HG03175 (cell line): ENCODE results near the gene HACL1.
"Not testable (repeated sequence)": the region's sequence is repeated elsewhere in the genome, so short reads cannot be mapped to it uniquely, and the experiment has no call there.

ENCODE experiments used
- ATAC-seq: cut with Tn5 transposase; IDR thresholded peaks from one replicate; pipeline ENCODE4 v1.9.1; 2021; ENCODE audit warnings: mild to moderate bottlenecking, moderate library complexity; ENCODE audit not compliant: unreplicated experiment

HACL1 gene

DNA sequence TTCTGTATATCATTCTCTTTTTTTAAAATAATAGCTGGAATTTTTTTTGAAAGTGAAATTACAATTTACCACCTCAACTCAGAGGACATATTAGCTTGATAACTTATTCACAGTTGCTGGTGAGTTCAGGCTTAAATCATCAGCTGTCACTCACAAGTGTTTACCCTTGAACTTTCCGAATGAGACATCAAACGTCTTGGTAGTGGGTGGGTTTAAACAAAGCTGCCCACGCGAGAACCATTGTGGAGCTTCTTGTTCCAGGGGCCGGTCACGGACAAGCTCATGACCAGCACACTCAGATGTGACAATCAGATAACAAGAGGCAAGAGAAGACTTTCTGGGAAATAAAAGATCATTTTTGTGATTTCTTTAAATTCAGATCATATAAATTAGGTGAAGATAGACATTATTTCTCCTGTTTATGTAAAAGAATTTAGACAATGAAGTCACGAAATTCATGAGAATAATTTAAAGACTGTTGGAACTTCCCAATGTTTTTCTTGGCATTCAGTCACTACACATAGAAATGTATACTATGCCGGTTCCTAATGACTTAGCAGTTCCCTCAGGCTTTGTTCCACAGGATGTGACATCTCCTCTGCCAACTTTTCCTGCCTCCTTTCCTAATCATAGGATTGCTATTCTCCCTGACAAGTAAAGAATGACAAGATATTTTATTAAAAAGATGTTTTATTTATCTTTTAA is 29.4 kb upstream of the HACL1 start:
- ATAC-seq = peak; percentile 38

DNA sequence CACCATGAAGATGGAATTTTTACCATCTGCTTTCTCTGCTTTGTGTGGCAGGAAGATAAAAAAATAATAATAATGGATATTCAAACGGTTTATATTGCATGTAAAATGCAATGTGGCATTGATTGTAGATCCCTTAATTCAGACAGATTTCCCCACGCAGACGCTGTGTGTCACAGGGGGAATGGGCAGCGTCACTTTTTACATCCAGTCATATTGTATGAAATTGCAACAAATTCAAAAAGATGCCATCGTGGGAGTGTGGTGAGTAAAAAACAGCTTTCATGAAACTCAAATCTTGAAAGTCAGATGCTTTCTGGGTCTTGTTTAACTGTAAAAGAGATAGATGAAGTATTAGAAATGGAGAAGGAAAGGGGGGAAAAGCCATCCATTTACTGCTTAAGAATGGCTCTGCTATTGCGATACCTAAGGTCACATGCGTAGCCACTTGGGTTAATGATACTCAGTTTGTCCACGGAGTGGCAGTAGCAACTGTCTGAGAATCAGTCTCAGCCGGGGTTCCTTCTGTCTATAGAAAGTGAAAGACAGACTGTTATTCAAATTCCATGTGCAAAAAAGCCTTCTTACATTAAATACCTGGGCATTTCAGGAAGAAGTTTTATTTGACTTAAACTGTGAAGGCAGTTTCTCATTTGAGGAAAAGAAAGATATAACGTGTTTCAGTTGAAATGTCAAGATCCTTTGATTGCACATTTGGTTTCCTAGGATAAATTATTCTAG is 28.7 kb upstream of the HACL1 start:
- peak; percentile 98 for ATAC-seq

DNA sequence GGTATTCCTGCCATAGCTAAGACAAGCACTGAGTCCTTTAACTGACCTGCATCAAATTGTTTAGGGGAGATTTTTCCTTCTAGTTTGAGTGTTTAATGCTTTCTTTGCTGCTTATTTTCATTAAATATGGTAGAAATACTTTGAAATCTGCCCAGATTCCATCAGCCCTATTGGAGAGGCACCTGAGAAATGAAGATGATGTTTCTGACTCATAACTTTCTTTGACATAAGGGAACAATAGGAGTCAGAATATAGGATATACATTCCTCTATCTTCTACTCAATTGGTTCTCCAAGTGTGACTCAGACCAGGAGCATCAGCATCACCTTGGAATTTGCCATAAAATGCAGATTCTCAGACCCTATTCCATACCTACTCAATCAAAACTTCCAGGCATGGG is 27.6 kb upstream of the HACL1 start:
- no peak for ATAC-seq

DNA sequence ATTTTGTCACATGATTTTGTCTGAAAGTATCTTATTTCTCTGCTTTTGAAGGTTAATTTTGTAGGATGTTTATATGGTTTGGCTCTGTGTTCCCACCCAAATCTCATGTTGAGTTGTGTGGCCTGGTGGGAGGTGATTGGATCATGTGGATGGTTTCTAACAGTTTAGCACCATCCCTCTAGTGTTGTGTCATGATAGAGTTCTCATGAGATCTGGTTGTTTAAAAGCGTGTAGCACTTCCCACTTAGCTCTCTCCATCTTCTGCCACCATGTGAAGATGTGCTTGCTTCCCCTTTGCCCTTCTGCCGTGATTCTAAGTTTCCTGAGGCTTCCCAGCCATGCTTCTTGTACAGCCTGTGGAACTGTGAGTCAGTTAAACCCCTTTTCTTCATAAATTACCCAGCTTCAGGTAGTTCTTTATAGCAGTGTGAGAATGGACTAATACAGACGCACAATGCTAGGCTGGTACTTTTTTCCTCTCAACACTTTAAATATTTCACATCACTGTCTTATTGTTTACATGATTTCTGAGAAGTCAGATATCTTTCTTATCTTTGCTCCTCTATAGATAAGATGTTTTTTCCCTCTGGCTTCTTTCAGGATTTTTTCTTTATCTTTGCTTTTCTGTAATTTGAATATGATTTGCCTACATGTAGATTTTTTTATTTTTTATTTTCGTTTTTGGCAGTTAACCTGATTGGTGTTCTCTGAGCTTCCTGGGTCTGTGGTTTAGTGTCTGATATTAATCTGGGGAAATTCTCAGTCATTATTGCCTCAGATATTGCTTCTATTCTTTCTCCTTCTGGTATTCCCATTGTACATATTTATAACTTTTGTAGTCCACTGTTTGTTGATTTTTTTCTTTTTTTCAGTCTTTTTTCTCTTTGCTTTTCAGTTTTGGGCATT is 22.4 kb upstream of the HACL1 start:
- no peak for ATAC-seq

DNA sequence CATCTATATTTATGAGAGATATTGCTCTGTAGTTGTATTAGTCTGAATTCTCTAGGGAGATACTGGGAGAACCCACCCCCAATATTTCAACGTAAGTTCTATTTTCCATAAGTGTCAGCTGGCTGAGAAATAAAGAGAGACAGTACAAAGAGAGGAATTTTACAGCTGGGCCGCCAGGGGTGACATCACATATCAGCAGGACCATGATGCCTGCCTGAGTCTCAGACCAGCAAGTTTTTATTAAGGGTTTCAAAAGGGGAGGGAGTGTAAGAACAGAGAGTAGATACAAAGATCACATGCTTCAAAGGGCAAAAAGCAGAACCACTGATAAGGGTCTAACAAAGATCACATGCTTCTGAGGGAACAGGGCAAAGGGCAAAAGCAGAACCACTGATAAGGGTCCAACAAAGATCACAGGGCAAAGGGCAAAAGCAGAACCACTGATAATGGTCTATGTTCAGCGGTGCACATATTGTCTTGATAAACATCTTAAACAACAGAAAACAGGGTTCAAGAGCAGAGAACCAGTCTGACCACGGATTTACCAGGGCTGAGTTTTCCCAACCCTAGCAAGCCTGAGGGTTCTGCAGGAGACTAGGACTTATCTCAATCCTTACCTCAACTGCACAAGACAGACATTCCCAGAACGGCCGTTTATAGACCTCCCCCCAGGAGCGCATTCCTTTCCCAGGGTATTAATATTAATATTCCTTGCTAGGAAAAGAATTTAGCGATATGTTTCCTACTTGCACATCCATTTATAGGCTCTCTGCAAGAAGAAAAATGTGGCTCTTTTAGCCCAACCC is 18.5 kb upstream of the HACL1 start:
- ATAC-seq = not testable (repeated sequence)

DNA sequence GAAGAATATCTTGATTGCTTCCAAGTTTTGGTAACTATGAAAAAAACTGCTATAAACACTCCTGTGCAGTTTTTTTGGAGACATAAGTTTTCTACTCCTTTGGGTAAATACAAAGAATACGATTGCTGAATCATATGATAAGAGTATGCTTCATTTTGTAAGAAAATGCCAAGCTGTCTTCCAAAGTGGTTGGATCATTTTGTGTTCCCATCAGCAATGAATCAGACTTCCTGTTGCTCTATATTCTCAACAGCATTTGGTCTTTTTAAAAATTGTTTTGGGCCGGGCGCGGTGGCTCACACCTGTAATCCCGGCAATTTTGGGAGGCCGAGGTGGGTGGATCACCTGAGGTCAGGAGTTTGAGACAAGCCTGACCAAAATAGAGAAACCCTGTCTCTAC is 14.7 kb upstream of the HACL1 start:
- no peak for ATAC-seq

DNA sequence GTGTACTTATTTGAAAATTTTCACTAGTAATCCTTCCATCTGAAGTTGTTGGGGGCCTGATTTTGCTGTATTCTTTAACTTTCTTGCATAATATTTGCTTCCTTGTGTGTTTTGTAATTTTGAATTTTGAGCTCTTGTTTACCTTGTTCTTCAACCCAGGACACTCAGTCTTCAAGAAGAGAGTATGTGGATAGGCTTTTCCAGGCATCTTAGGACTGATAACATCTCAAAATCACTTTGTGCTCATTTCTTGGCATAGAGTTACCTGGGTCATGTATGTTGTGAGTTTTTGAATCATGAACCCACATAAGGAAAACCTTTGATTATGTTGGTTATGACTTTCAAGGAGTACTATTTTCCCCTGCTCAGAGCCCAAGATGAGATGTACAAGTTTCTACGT is 13.6 kb upstream of the HACL1 start:
- ATAC-seq = no peak

DNA sequence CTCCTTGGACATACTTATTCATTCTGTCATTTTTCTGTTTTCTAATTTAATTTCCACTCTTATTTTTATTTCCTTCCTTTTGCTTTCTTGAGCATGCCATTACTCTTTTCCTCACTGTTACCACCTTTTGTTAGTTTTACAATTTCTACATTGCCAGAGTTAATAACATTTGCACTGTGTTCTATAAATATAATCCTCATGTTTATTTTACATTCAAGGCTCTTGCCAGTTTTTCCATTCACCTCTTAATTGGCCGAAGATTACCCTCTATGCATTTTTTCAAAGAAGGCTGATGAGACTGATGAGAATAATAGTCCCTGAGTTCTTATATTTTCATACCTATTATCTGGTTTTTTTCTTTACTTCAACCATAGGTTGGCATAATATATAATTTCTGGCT is 10.6 kb upstream of the HACL1 start:
- no peak for ATAC-seq

DNA sequence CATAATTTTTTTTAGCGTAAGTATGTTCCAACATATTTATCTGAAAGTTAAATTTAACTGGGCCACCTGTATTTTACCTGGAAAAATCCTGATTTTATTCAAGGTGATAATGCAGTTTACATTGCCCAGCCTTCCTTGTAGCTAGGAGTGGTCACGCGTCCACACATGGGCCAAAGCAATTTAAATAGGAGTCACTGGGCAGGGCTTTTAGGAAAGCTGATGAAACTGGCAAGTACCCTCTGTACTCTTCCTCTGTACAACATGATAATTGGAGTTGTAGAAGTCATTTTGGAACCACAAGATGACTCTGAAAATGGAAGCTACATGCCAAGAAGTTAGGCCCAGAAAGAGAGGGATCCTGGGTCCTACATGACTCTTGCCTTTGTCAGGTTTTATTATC is 9.6 kb upstream of the HACL1 start:
- ATAC-seq = no peak

DNA sequence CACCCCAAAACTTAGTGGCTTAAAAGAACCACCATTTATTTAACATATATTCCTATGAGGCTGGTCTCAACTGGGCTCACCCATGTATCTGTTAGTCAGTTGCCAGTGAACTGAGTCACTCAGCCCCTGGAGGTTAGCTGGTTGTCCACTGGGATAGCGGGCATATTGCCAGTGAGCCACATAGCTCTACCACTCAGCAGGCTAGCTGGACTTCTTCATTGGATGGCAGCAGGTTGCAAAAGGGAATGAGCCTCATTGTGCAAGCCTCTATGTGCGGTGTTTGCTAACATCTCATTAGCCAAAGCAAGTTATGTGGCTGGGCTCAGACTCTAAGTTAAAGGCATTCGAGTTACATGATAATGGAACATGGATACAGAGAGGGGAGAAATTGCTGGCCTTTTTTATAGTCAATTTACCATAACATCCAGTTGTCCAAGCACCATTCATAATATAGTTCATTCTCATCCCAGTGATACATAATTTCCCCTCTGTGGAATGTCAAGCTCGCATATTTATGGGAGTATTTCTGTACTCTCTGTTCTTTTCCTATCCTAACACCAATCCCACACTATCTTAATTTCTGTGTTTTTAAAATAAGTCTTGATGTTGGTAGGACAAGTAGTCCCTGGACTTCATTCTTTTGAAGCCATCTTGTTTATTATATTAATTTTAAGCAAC is 8.9 kb upstream of the HACL1 start:
- ATAC-seq = no peak

DNA sequence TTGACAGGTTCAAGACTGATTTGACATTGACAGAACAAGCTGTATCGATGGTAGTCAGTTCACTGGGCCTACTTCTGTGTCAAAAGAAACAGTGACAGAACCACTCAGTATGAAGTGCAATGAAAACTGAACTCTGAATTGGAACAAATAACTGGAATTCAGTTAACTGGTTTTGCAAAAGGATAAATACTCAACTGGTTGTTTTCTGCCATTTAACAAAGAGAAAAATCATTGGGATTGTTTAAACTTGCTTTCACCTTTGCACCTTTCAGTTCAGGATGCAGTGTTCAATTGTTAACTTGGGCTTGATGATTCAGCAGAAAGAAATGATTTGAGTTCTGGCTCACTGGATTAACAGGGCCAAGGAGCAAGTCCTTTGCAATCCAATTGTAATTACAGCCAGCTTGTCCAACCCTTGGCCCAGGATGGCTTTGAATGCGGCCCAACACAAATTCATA is 5.1 kb upstream of the HACL1 start:
- no peak for ATAC-seq

DNA sequence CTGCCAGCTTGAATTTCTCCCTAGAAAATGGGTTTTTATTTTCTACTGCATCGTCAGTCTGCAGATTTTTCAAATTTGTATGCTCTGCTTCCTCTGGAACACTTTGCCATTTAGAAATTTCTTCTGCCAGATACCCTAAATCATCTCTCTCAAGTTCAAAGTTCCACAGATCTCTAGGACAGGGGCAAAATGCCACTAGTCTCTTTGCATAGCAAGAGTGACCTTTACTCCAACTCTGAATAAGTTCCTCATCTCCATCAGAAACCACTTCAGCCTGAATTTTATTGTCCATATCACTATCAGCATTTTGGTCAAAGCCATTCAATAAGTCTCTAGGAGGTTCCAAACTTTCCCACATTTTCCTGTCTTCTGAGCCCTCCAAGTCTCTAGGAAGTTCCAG is 3.2 kb upstream of the HACL1 start:
- not testable (repeated sequence) for ATAC-seq

DNA sequence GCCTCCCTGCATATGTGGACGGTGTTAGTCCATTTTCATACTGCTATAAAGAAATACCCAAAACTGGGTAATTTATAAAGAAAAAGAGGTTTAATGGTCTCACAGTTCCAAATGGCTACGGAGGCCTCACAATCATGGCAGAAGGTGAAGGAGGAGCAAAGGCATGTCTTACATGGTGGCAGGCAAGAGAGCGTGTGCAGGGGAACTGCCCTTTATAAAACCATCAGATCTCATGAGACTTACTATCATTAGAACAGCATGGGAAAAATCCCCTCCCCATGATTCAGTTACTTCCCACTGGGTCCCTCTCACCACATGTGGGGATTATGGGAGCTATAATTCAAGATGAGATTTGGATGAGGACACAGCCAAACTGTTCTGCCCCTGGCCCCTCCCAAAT is 1.4 kb upstream of the HACL1 start:
- ATAC-seq = not testable (repeated sequence)

DNA sequence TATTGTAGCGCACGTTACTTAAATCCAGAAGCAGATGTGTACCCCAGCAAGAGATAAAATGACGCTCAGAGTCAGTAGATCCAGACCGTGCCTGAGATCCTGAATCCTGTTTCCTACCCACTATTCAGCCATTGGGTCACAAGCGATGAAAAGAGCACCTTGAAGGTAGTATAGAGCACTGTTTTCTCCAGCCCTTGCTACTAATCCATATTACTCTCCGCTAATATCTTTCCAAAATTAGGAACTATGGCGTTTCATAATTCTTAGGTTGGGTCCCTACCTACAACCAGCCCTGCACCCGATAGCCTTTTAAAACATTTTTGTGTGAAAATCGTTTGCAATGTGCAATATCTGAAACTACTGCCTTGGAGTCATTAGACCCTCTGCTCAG is 772 bp upstream of the HACL1 start:
- peak; percentile 8 for ATAC-seq

DNA sequence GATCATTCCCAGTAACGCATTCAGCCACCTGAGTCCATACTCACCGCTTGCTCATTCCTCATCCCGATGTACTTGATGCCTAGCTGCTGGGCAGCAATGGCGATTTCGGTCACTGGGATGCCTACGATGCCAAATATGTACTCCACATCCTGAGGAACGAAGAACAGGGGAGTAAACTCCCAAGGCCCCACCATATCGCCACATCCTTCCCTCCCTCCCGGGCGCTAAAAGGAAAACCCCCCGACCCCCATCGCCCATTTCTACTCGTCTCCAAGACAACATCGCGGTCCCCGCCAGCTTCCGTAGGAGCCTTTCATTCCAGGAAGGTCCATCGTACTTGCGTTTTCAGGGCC is 347 bp downstream of the HACL1 start:
- ATAC-seq = peak; percentile 21

DNA sequence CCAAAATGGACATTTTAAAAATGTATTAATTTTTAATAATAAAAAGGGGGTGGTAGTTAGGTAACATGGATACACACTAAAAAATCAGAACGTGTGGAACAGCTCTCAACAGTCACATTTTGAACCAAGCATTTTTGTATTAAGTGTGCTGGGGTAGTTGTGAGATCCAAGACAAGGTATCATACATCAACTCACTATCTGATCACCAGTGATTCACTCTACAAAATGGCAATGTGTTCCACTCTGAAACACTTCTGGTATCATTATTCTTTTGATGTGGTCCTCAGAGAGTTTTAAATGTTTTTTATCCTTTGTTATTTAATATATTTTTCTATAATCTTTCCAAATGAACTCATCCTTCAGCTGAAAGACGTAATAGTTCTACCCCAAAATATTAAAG is 5.4 kb downstream of the HACL1 start:
- no peak for ATAC-seq

DNA sequence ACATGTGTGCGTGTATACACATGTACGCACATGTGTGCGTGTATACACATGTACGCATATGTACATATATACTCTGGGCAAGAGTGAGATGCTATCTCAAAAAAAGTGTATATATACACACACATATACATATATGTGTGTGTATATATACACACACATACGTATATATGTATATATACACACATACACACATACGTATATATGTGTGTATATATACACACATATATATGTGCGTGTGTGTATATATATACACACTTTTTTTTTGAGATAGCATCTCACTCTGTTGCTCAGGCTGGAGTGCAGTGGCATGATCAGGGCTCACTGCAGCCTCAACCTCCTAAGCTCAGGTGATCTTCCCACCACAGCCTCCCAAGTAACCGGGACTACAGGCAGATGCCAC is 8.4 kb downstream of the HACL1 start:
- no peak for ATAC-seq

DNA sequence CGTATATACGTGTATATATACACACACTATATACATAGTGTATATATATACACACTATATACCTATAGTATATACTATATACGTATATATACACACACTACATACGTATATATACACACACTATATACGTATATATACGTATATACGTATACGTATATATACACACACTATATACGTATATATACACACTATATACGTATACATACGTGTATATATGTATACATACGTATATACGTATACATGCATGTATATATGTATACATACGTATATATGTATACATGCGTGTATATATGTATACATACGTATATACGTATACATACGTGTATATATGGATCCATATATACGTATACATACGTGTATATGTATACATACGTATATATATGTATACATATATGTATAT is 9.4 kb downstream of the HACL1 start:
- no peak for ATAC-seq

DNA sequence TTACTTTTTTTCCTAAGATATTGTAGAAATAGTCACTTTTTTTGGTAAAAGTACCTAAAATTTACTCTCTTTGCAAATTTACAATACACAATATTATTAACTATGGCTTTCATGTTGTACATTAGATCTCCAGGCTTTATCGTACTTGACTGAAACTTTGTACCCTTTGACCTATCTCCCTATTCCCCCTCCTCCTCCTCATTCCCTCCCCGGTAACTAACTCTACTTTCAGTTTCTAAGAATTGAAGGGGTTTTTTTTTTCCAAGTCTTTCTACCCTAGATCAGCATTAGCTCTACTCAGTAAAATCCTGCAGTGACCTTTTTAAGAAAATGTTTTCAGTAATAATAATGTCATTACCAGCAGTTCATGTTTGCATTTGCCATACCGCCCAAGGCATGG is 10.1 kb downstream of the HACL1 start:
- no peak for ATAC-seq

DNA sequence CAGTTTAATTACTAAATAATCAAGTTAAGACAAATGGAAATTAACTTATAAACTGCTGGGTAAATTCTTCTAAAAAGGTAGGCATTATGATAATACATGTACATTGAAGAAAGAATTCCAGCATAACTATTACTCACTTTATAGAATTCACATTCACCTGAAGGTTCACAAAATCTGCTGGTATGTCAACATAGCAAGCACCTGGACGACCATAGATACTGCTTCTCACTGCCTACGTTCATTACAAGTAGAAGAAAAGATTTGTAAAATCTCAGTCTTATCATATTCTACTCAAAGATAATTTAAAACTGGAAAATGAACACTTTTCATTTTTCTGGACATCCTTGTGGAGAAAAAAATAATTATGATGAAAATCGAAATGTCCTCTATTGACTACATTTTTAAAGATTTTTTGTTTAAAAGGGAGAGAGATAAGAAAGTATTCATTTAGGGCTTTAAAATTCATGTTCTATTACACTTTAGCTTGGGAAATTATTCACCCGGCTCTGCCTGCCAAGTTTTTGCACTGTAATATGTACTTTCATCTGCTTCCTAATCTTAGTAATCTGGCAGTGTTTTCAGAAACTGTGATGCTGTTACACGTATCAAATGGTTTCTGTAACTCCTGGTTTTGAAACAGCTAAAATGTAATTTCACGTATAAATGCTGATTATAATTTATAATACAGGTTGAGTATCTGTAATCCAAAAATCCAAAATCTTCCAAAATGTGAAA is 16.1 kb downstream of the HACL1 start:
- ATAC-seq = no peak
